Activated naive CD4-positive, alpha-beta T cell treated with anti-CD3 and anti-CD28 coated beads for 36 hours (primary cell): ENCODE measurements around the gene PAOX. TPM values are rescaled to one million over a fixed set of nuclear protein-coding genes. Genes with fewer than 3 reads are reported as not detected.
"Not testable (repeated sequence)": the region's sequence is repeated elsewhere in the genome, so short reads cannot be mapped to it uniquely, and the experiment has no call there.

Source experiments
- CTCF ChIA-PET: fragments of 350-600 bp; sonication (Branson Sonifier 250); formaldehyde crosslinking; loops from one replicate; lab custom pipeline; 2021; ENCODE audit warnings: antibody characterized with exemption; lab: Charles Lee
- DNase-seq: peaks from one replicate; pipeline ENCODE4 v3.0.0-alpha.2; 2020
- H3K27ac Mint-ChIP-seq: one replicate; pipeline ENCODE4 v1.8.0; 2021; ENCODE audit warnings: mild to moderate bottlenecking, mixed read lengths
- H3K27me3 Mint-ChIP-seq: one replicate; pipeline ENCODE4 v1.8.0; 2021; ENCODE audit warnings: low read depth, mixed read lengths
- H3K36me3 Mint-ChIP-seq: one replicate; pipeline ENCODE4 v1.8.0; 2021; ENCODE audit warnings: low read depth, mixed read lengths
- H3K4me1 Mint-ChIP-seq: one replicate; pipeline ENCODE4 v1.8.0; 2021; ENCODE audit warnings: low read depth, mixed read lengths
- H3K4me3 Mint-ChIP-seq: one replicate; pipeline ENCODE4 v1.8.0; 2021; ENCODE audit warnings: mild to moderate bottlenecking, moderate library complexity, mixed read lengths
- H3K9me3 Mint-ChIP-seq: one replicate; pipeline ENCODE4 v1.8.0; 2021; ENCODE audit warnings: mixed read lengths
- intact Hi-C: fragments of 100-400 bp; cut with micrococcal nuclease; formaldehyde crosslinking; loops from one replicate; pipeline ENCODE4 v1.15.1; 2023
- total RNA-seq, 2 experiments: library from RNA; stranded (reverse); gene quantifications; one replicate each; pipeline ENCODE4 v1.2.3, GENCODE V29; 2021

The PAOX gene
- total RNA-seq, 2 experiments from 2014 or later, result 4.4 to 5.0 TPM

GRCh38 chr10:133359554-133359971 is 19.5 kb upstream of the PAOX start:
- Mint-ChIP-seq H3K27ac (no peak overlapping the region), H3K36me3 (peaks cover 7% of the 10 kb centered on the region), H3K4me3 (no peak overlapping the region), H3K4me1 (peaks cover 3% of the 10 kb centered on the region), H3K27me3 (no peaks in the 10 kb centered on the region), H3K9me3 (no peaks in the 10 kb centered on the region)
- intact Hi-C loops, result no loop called here
- DNase-seq, result peak; percentile 24
- CTCF ChIA-PET, result no interaction called here

GRCh38 chr10:133359972-133360610 is 19.0 kb upstream of the PAOX start:
- no peak overlapping the region for H3K27ac Mint-ChIP-seq
- no peaks in the 10 kb centered on the region for H3K9me3 Mint-ChIP-seq
- peaks cover 3% of the 10 kb centered on the region for H3K4me1 Mint-ChIP-seq
- H3K27me3 Mint-ChIP-seq, result no peaks in the 10 kb centered on the region
- DNase-seq, result no peak
- intact Hi-C loops, result no loop called here
- CTCF ChIA-PET, result no interaction called here
- H3K4me3 Mint-ChIP-seq, result no peak overlapping the region
- peaks cover 7% of the 10 kb centered on the region for H3K36me3 Mint-ChIP-seq

GRCh38 chr10:133361227-133361626 is 17.8 kb upstream of the PAOX start:
- Mint-ChIP-seq H3K4me1 (peaks cover under 1% of the 10 kb centered on the region), H3K27me3 (no peaks in the 10 kb centered on the region), H3K36me3 (peaks cover 4% of the 10 kb centered on the region), H3K27ac (no peak overlapping the region), H3K4me3 (no peak overlapping the region), H3K9me3 (no peaks in the 10 kb centered on the region)
- intact Hi-C loops, result no loop called here
- DNase-seq, result no peak
- CTCF ChIA-PET, result interaction anchor here (0.9 to 1.2 kb wide), 2 partner anchors 32 to 42 kb away, joined by 3 to 4 read pairs; no protein-coding TSS in a partner anchor

- no peaks in the 10 kb centered on the region for H3K4me1 Mint-ChIP-seq
- H3K9me3 Mint-ChIP-seq, result no peaks in the 10 kb centered on the region
- no peak overlapping the region for H3K4me3 Mint-ChIP-seq
- CTCF ChIA-PET, result interaction anchor here (0.9 to 1.2 kb wide), 2 partner anchors 33 to 43 kb away, joined by 3 to 4 read pairs; no protein-coding TSS in a partner anchor
- H3K27ac Mint-ChIP-seq, result no peak overlapping the region
- intact Hi-C loops, result no loop called here
- H3K36me3 Mint-ChIP-seq, result peaks cover 3% of the 10 kb centered on the region
- H3K27me3 Mint-ChIP-seq, result no peaks in the 10 kb centered on the region
- no peak for DNase-seq
These were observed 17.2 kb upstream of the PAOX start for GRCh38 chr10:133361773-133362441.

GRCh38 chr10:133362846-133363245 is 16.2 kb upstream of the PAOX start:
- CTCF ChIA-PET, result no interaction called here

GRCh38 chr10:133364645-133365431 is 14.2 kb upstream of the PAOX start:
- Mint-ChIP-seq H3K27ac (no peak overlapping the region), H3K9me3 (no peaks in the 10 kb centered on the region), H3K4me1 (peaks cover 4% of the 10 kb centered on the region), H3K27me3 (no peaks in the 10 kb centered on the region), H3K4me3 (no peak overlapping the region), H3K36me3 (peaks cover 5% of the 10 kb centered on the region)
- intact Hi-C loops, result no loop called here
- CTCF ChIA-PET, result no interaction called here
- DNase-seq, result no peak

More at GRCh38 chr10:133362846-133363245, 16.2 kb upstream of the PAOX start:
- Mint-ChIP-seq H3K4me3 (no peak overlapping the region), H3K9me3 (no peaks in the 10 kb centered on the region), H3K27ac (no peak overlapping the region), H3K4me1 (no peaks in the 10 kb centered on the region), H3K36me3 (peaks cover 4% of the 10 kb centered on the region), H3K27me3 (no peaks in the 10 kb centered on the region)
- DNase-seq, result no peak
- intact Hi-C loops, result no loop called here

- no peak for DNase-seq
- intact Hi-C loops, result no loop called here
- Mint-ChIP-seq H3K9me3 (no peaks in the 10 kb centered on the region), H3K36me3 (peaks cover 5% of the 10 kb centered on the region), H3K27ac (no peak overlapping the region), H3K4me3 (no peak overlapping the region), H3K27me3 (no peaks in the 10 kb centered on the region), H3K4me1 (peaks cover 4% of the 10 kb centered on the region)
- CTCF ChIA-PET, result no interaction called here
These were observed 13.5 kb upstream of the PAOX start for GRCh38 chr10:133365461-133366129.

- CTCF ChIA-PET, result no interaction called here
- no peak overlapping the region for H3K4me3 Mint-ChIP-seq
- peaks cover 5% of the 10 kb centered on the region for H3K36me3 Mint-ChIP-seq
- peaks cover 4% of the 10 kb centered on the region for H3K4me1 Mint-ChIP-seq
- no peak for DNase-seq
- H3K9me3 Mint-ChIP-seq, result no peaks in the 10 kb centered on the region
- no peak overlapping the region for H3K27ac Mint-ChIP-seq
- intact Hi-C loops, result no loop called here
- no peaks in the 10 kb centered on the region for H3K27me3 Mint-ChIP-seq
These were observed 13.0 kb upstream of the PAOX start for GRCh38 chr10:133366130-133366478.

- Mint-ChIP-seq H3K4me1 (peaks cover 4% of the 10 kb centered on the region), H3K27me3 (no peaks in the 10 kb centered on the region), H3K36me3 (peaks cover 5% of the 10 kb centered on the region), H3K27ac (no peak overlapping the region), H3K9me3 (no peaks in the 10 kb centered on the region), H3K4me3 (no peak overlapping the region)
- CTCF ChIA-PET, result no interaction called here
- intact Hi-C loops, result no loop called here
- DNase-seq, result no peak
These were observed 12.3 kb upstream of the PAOX start for GRCh38 chr10:133366751-133367150.

- intact Hi-C loops, H3K27me3 Mint-ChIP-seq, DNase-seq, H3K27ac Mint-ChIP-seq, H3K36me3 Mint-ChIP-seq, H3K4me1 Mint-ChIP-seq, H3K4me3 Mint-ChIP-seq, H3K9me3 Mint-ChIP-seq: not testable (repeated sequence)
- CTCF ChIA-PET, result interaction anchor here (1.1 kb wide), 1 partner anchor 38 kb away, joined by 3 read pairs; no protein-coding TSS in a partner anchor
These were observed 11.6 kb upstream of the PAOX start for GRCh38 chr10:133367461-133367860.

- H3K9me3 Mint-ChIP-seq, result no peaks in the 10 kb centered on the region
- H3K36me3 Mint-ChIP-seq, result peaks cover 2% of the 10 kb centered on the region
- no peak overlapping the region for H3K4me3 Mint-ChIP-seq
- peaks cover 8% of the 10 kb centered on the region for H3K4me1 Mint-ChIP-seq
- no peak overlapping the region for H3K27ac Mint-ChIP-seq
- no peaks in the 10 kb centered on the region for H3K27me3 Mint-ChIP-seq
- intact Hi-C loops, result no loop called here
- no peak for DNase-seq
- CTCF ChIA-PET, result interaction anchor here (1.1 kb wide), 1 partner anchor 39 kb away, joined by 3 read pairs; no protein-coding TSS in a partner anchor
These were observed 10.9 kb upstream of the PAOX start for GRCh38 chr10:133368153-133368552.
